Endodermal cell (in vitro differentiated cells): Measurements from ENCODE around the gene CADM1. TPM values are rescaled to one million over a fixed set of nuclear protein-coding genes. Genes with fewer than 3 reads are reported as not detected.

ENCODE experiments used
- DNase-seq: peaks from one replicate; pipeline ENCODE4 v3.0.0-alpha.2; 2017
- H3K27ac ChIP-seq: 2 replicates; pipeline ENCODE4 v1.5.1; 2013; ENCODE audit warnings: mild to moderate bottlenecking, low read depth, low read length, moderate library complexity
- H3K27me3 ChIP-seq: 2 replicates; pipeline ENCODE4 v1.6.1; 2013; ENCODE audit warnings: mild to moderate bottlenecking, low read length, moderate library complexity; ENCODE audit not compliant: insufficient read depth, control insufficient read depth, poor library complexity, severe bottlenecking
- H3K36me3 ChIP-seq: 2 replicates; pipeline ENCODE4 v1.7.0; 2013; ENCODE audit warnings: mild to moderate bottlenecking, low read length, moderate library complexity; ENCODE audit not compliant: control insufficient read depth, insufficient read depth
- H3K4me1 ChIP-seq: one replicate; pipeline ENCODE4 v1.7.0; 2013; ENCODE audit warnings: low read length; ENCODE audit not compliant: control insufficient read depth, insufficient read depth
- H3K4me3 ChIP-seq: 2 replicates; pipeline ENCODE4 v1.5.1; 2013; ENCODE audit warnings: mild to moderate bottlenecking, low read length, moderate library complexity
- H3K9ac ChIP-seq: 2 replicates; pipeline ENCODE4 v1.6.1; 2013; ENCODE audit warnings: mild to moderate bottlenecking, low read length, moderate library complexity; ENCODE audit not compliant: poor library complexity, severe bottlenecking; ENCODE audit errors: extremely low read depth
- H3K9me3 ChIP-seq: 2 replicates; pipeline ENCODE4 v1.6.1; 2013; ENCODE audit warnings: mild to moderate bottlenecking, low read length, moderate library complexity; ENCODE audit not compliant: control insufficient read depth
- H3K27ac Mint-ChIP-seq: 2 replicates; pipeline ENCODE4 v1.8.0; 2020; ENCODE audit warnings: mixed read lengths
- H3K27me3 Mint-ChIP-seq: 2 replicates; pipeline ENCODE4 v1.8.0; 2021; ENCODE audit warnings: mild to moderate bottlenecking, mixed read lengths; ENCODE audit not compliant: insufficient read depth
- H3K36me3 Mint-ChIP-seq: 2 replicates; pipeline ENCODE4 v1.8.0; 2020; ENCODE audit warnings: low read depth, mixed read lengths
- H3K4me1 Mint-ChIP-seq: 2 replicates; pipeline ENCODE4 v1.8.0; 2020; ENCODE audit warnings: mixed read lengths
- H3K4me3 Mint-ChIP-seq: 2 replicates; pipeline ENCODE4 v1.8.0; 2020; ENCODE audit warnings: mild to moderate bottlenecking, moderate library complexity, mixed read lengths
- H3K9me3 Mint-ChIP-seq: 2 replicates; pipeline ENCODE4 v1.8.0; 2020; ENCODE audit warnings: mild to moderate bottlenecking, mixed read lengths
- WGBS, 2 experiments: methylation state at CpG; one replicate each; pipeline versions ENCODE4 v1.1.5 to v1.1.7; 2013; ENCODE audit warnings: missing lambda C conversion rate in 2 of 2, mixed read lengths in 1 of 2; ENCODE audit not compliant: insufficient coverage in 1 of 2, insufficient read length in 1 of 2; 5-methylcytosine and 5-hydroxymethylcytosine counted together
- total RNA-seq, 2 donors: library from RNA; stranded (reverse); fragmentation: NEBNext Ultra II Directional in 1 of 2; extraction: Animal tissue kit (Norgen Biotek cat#: 25700) in 1 of 2; gene quantifications; 2 replicates in 1 of 2; 3 replicates in 1 of 2; pipeline ENCODE4 v1.2.1, GENCODE V29; 2021
- TF ChIP-seq, protein P1 (sequence below): fragments of 200-600 bp; sonication (generic); conservative IDR thresholded peaks from 2 replicates; pipeline ENCODE4 v1.5.0; 2021; ENCODE audit warnings: antibody characterized with exemption, mild to moderate bottlenecking

CADM1 gene
- total RNA-seq, 2 donors from 2014 or later = 76.3 to 88.2 TPM

DNA sequence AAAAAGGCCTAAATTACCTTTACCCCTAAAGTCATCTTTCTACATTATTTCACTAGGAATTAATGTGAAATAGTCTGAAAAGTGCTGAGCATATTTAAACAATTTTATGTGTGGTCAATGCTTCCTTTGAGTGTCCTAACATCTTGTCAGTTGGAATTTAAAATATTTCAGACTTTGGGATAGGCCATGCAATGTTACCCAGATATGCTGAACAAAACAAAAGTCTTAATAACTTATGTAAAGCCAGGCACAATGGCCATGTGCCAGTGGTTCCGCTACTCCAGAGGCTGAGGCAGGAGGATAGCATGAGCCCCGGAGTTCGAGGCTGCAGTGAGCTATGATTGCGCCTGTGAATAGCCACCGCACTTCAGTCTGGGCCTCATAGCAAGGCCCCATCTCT is 137.4 kb downstream of the CADM1 start:
- WGBS, 2 experiments = 98 to 100% methylated on average over 3 to 5 of the region's 5 CpGs
- TF ChIP-seq, protein P1, sequence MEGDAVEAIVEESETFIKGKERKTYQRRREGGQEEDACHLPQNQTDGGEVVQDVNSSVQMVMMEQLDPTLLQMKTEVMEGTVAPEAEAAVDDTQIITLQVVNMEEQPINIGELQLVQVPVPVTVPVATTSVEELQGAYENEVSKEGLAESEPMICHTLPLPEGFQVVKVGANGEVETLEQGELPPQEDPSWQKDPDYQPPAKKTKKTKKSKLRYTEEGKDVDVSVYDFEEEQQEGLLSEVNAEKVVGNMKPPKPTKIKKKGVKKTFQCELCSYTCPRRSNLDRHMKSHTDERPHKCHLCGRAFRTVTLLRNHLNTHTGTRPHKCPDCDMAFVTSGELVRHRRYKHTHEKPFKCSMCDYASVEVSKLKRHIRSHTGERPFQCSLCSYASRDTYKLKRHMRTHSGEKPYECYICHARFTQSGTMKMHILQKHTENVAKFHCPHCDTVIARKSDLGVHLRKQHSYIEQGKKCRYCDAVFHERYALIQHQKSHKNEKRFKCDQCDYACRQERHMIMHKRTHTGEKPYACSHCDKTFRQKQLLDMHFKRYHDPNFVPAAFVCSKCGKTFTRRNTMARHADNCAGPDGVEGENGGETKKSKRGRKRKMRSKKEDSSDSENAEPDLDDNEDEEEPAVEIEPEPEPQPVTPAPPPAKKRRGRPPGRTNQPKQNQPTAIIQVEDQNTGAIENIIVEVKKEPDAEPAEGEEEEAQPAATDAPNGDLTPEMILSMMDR = no peak

GRCh38 chr11:115365907-115366306 is 138.3 kb downstream of the CADM1 start:
- Histone ChIP-seq H3K9ac (no peak overlapping the region), H3K4me3 (no peak overlapping the region), H3K9me3 (no peaks in the 10 kb centered on the region), H3K4me1 (no peaks in the 10 kb centered on the region), H3K36me3 (no peaks in the 10 kb centered on the region), H3K27me3 (no peaks in the 10 kb centered on the region), H3K27ac (no peak overlapping the region)
- no peak for DNase-seq
- TF ChIP-seq, protein P1 = no peak
- Mint-ChIP-seq H3K27ac (no peak overlapping the region), H3K4me3 (no peak overlapping the region), H3K9me3 (no peaks in the 10 kb centered on the region), H3K36me3 (no peaks in the 10 kb centered on the region), H3K4me1 (peaks cover 5% of the 10 kb centered on the region), H3K27me3 (no peaks in the 10 kb centered on the region)
- 96% methylated on average over 3 to 4 of the region's 4 CpGs for WGBS, 2 experiments

More for the DNA sequence above, 137.4 kb downstream of the CADM1 start:
- H3K4me1 Mint-ChIP-seq = peaks cover 5% of the 10 kb centered on the region
- H3K27me3 Mint-ChIP-seq = no peaks in the 10 kb centered on the region
- H3K4me3 ChIP-seq = no peak overlapping the region
- H3K9ac ChIP-seq = no peak overlapping the region
- H3K4me3 Mint-ChIP-seq = no peak overlapping the region
- no peaks in the 10 kb centered on the region for H3K36me3 ChIP-seq
- H3K27ac ChIP-seq = no peak overlapping the region
- H3K27me3 ChIP-seq = no peaks in the 10 kb centered on the region
- no peak for DNase-seq
- no peak overlapping the region for H3K27ac Mint-ChIP-seq
- H3K36me3 Mint-ChIP-seq = no peaks in the 10 kb centered on the region
- no peaks in the 10 kb centered on the region for H3K9me3 Mint-ChIP-seq
- no peaks in the 10 kb centered on the region for H3K9me3 ChIP-seq
- H3K4me1 ChIP-seq = no peaks in the 10 kb centered on the region

- Mint-ChIP-seq H3K27ac (no peak overlapping the region), H3K4me1 (peaks cover 5% of the 10 kb centered on the region), H3K9me3 (no peaks in the 10 kb centered on the region), H3K4me3 (no peak overlapping the region), H3K36me3 (no peaks in the 10 kb centered on the region), H3K27me3 (no peaks in the 10 kb centered on the region)
- H3K36me3 ChIP-seq = peaks cover 2% of the 10 kb centered on the region
- WGBS, 2 experiments = 95 to 100% methylated on average over 1 to 3 of the region's 3 CpGs
- H3K27ac ChIP-seq = no peak overlapping the region
- H3K9ac ChIP-seq = no peak overlapping the region
- DNase-seq = no peak
- H3K9me3 ChIP-seq = no peaks in the 10 kb centered on the region
- no peak overlapping the region for H3K4me3 ChIP-seq
- no peaks in the 10 kb centered on the region for H3K4me1 ChIP-seq
- no peaks in the 10 kb centered on the region for H3K27me3 ChIP-seq
- TF ChIP-seq, protein P1 = no peak
Observed at GRCh38 chr11:115364896-115365295, 139.3 kb downstream of the CADM1 start.
